Gastrocnemius medialis (tissue), 4 donors: Measurements from ENCODE around the gene MX1.

Source experiments
- CTCF ChIP-seq, 5 experiments: fragments of 450-650 bp in 3 of 5; fragments of 200-600 bp in 2 of 5; sonication (generic) in 2 of 5; IDR thresholded peaks in 4 of 5; conservative IDR thresholded peaks in 1 of 5; 1 replicate in 4 of 5; 2 replicates in 1 of 5; pipeline ENCODE4 v1.5.1; 2016 to 2019; ENCODE audit warnings: antibody characterized with exemption in 5 of 5, mild to moderate bottlenecking in 3 of 5, moderate library complexity in 3 of 5
- POLR2A ChIP-seq, 2 donors: fragments of 450-650 bp; IDR thresholded peaks; one replicate each; pipeline ENCODE4 v1.6.1; 2017; ENCODE audit warnings: antibody characterized with exemption in 2 of 2, mild to moderate bottlenecking in 2 of 2, moderate library complexity in 2 of 2

GRCh38 chr21:41480086-41480690 is 54.1 kb downstream of the MX1 start:
- no peak for TF ChIP-seq CTCF (IDR thresholded peaks at IDR 0.05 in 4 of 5, conservative IDR thresholded peaks at IDR 0.05 in 1 of 5)
- no peak for TF ChIP-seq POLR2A (IDR thresholded peaks at IDR 0.05)
